Suprapubic skin (tissue), 4 donors: ENCODE results near the gene MRFAP1L1. TPM values are rescaled to one million over a fixed set of nuclear protein-coding genes. Genes with fewer than 3 reads are reported as not detected.
"Not testable (repeated sequence)": the region's sequence is repeated elsewhere in the genome, so short reads cannot be mapped to it uniquely, and the experiment has no call there.

Experiments
- DNase-seq, 2 donors: peaks; one replicate each; pipeline ENCODE4 v3.0.0-alpha.2; 2019; ENCODE audit warnings: low spot score in 2 of 2
- H3K27ac ChIP-seq: fragments of 200-600 bp; sonication (generic); one replicate; pipeline ENCODE4 v1.5.1; 2019
- H3K27me3 ChIP-seq: fragments of 200-600 bp; sonication (generic); one replicate; pipeline ENCODE4 v1.5.1; 2019
- H3K36me3 ChIP-seq: fragments of 200-600 bp; sonication (generic); one replicate; pipeline ENCODE4 v1.5.1; 2019
- H3K4me1 ChIP-seq: fragments of 200-600 bp; sonication (generic); one replicate; pipeline ENCODE4 v1.5.1; 2019
- H3K4me3 ChIP-seq: fragments of 200-600 bp; sonication (generic); one replicate; pipeline ENCODE4 v1.5.1; 2019; ENCODE audit warnings: mild to moderate bottlenecking
- H3K9me3 ChIP-seq: fragments of 200-600 bp; sonication (generic); one replicate; pipeline ENCODE4 v1.5.1; 2019
- CTCF ChIP-seq, 2 donors: fragments of 200-600 bp in 1 of 2; fragments of 450-650 bp in 1 of 2; sonication (generic) in 1 of 2; IDR thresholded peaks; one replicate each; pipeline ENCODE4 v1.5.1; 2016 to 2019; ENCODE audit warnings: antibody characterized with exemption in 2 of 2, mild to moderate bottlenecking in 1 of 2, moderate library complexity in 1 of 2
- EP300 ChIP-seq: sonication (generic); formaldehyde crosslinking; IDR thresholded peaks from one replicate; pipeline ENCODE4 v1.6.1; 2017; ENCODE audit warnings: antibody characterized with exemption
- POLR2A ChIP-seq, 2 donors: fragments of 450-650 bp; IDR thresholded peaks; one replicate each; pipeline ENCODE4 v1.6.1; 2017; ENCODE audit warnings: antibody characterized with exemption in 2 of 2, mild to moderate bottlenecking in 2 of 2, moderate library complexity in 2 of 2
- POLR2AphosphoS5 ChIP-seq, 3 donors: sonication (generic); formaldehyde crosslinking; IDR thresholded peaks; one replicate each; pipeline ENCODE4 v1.6.1; 2017; ENCODE audit warnings: antibody characterized with exemption in 3 of 3
- WGBS: methylation state at CpG from one replicate; pipeline ENCODE4 v1.1.5; 2018; 5-methylcytosine and 5-hydroxymethylcytosine counted together
- total RNA-seq, 4 donors: library from RNA; depleted of rRNA; stranded (reverse); fragments of >200 nt; gene quantifications; one replicate each; pipeline ENCODE4 v1.1.0, GENCODE V29; 2016

The MRFAP1L1 gene
- total RNA-seq, 4 donors from 2014 or later = 40.6 to 63.4 (median 53.4) TPM

GRCh38 chr4:6727943-6728250 lies 18.2 kb upstream of the MRFAP1L1 start:
- Histone ChIP-seq H3K4me3 (no peak overlapping the region), H3K4me1 (peaks cover 30% of the 10 kb centered on the region), H3K27ac (no peak overlapping the region), H3K27me3 (no peaks in the 10 kb centered on the region), H3K36me3 (no peaks in the 10 kb centered on the region), H3K9me3 (no peaks in the 10 kb centered on the region)
- 65% methylated on average over 3 of the region's 3 CpGs for WGBS
- no peak for TF ChIP-seq POLR2AphosphoS5 (IDR thresholded peaks at IDR 0.05)
- no peak for TF ChIP-seq CTCF (IDR thresholded peaks at IDR 0.05)
- TF ChIP-seq POLR2A (IDR thresholded peaks at IDR 0.05) = no peak
- no peak for DNase-seq

GRCh38 chr4:6727081-6727942 lies 17.6 kb upstream of the MRFAP1L1 start:
- Histone ChIP-seq H3K9me3 (no peaks in the 10 kb centered on the region), H3K4me1 (peaks cover 24% of the 10 kb centered on the region), H3K27ac (no peak overlapping the region), H3K36me3 (no peaks in the 10 kb centered on the region), H3K27me3 (no peaks in the 10 kb centered on the region), H3K4me3 (no peak overlapping the region)
- WGBS = 45% methylated on average over 30 of the region's 31 CpGs
- TF ChIP-seq POLR2AphosphoS5 (IDR thresholded peaks at IDR 0.05) = no peak
- no peak for TF ChIP-seq CTCF (IDR thresholded peaks at IDR 0.05)
- TF ChIP-seq EP300 = no peak
- no peak for TF ChIP-seq POLR2A (IDR thresholded peaks at IDR 0.05)
- no peak for DNase-seq

GRCh38 chr4:6725427-6725961 lies 15.8 kb upstream of the MRFAP1L1 start:
- WGBS = 87% methylated on average over 16 of the region's 16 CpGs
- H3K9me3 ChIP-seq, H3K4me3 ChIP-seq, H3K27ac ChIP-seq, H3K27me3 ChIP-seq, DNase-seq, H3K36me3 ChIP-seq: not testable (repeated sequence)
- peaks cover 16% of the 10 kb centered on the region for H3K4me1 ChIP-seq

GRCh38 chr4:6724421-6725111 lies 14.9 kb upstream of the MRFAP1L1 start:
- WGBS = 65% methylated on average over 10 of the region's 21 CpGs
- Histone ChIP-seq H3K36me3 (no peaks in the 10 kb centered on the region), H3K27ac (no peak overlapping the region), H3K9me3 (no peaks in the 10 kb centered on the region), H3K27me3 (no peaks in the 10 kb centered on the region), H3K4me3 (no peak overlapping the region), H3K4me1 (peaks cover 22% of the 10 kb centered on the region)
- TF ChIP-seq EP300 = no peak
- no peak for TF ChIP-seq POLR2AphosphoS5 (IDR thresholded peaks at IDR 0.05)
- TF ChIP-seq CTCF (IDR thresholded peaks at IDR 0.05) = no peak
- no peak for TF ChIP-seq POLR2A (IDR thresholded peaks at IDR 0.05)
- DNase-seq = no peak

GRCh38 chr4:6723851-6724250 lies 14.2 kb upstream of the MRFAP1L1 start:
- Histone ChIP-seq H3K4me1 (peaks cover 22% of the 10 kb centered on the region), H3K4me3 (no peak overlapping the region), H3K27me3 (no peaks in the 10 kb centered on the region), H3K27ac (no peak overlapping the region), H3K9me3 (no peaks in the 10 kb centered on the region), H3K36me3 (no peaks in the 10 kb centered on the region)
- TF ChIP-seq CTCF (IDR thresholded peaks at IDR 0.05) (no peak), EP300 (no peak), POLR2AphosphoS5 (IDR thresholded peaks at IDR 0.05) (no peak), POLR2A (IDR thresholded peaks at IDR 0.05) (no peak)
- WGBS = 80% methylated on average over 1 of the region's 8 CpGs
- DNase-seq = no peak
